ENCODE results near the gene ACOX3. TPM values are rescaled to one million over a fixed set of nuclear protein-coding genes. Genes with fewer than 3 reads are reported as not detected.

The ACOX3 gene
- total and polyA plus RNA-seq, 9 donors, result 10.1 to 32.4 (median 21.3) TPM

- no peak for TF ChIP-seq POLR2A (IDR thresholded peaks at IDR 0.05)
- no peak for TF ChIP-seq EP300 (IDR thresholded peaks at IDR 0.05)
- TF ChIP-seq CTCF (IDR thresholded peaks at IDR 0.05), result no peak
- DNase-seq, result peak in 1 of 5 donors; percentile 34
- no peaks in the 10 kb centered on the region for H3K27me3 ChIP-seq
- H3K4me3 ChIP-seq, result no peak overlapping the region
- intact Hi-C loops (cut with DNase I), result no loop called here
- peak overlapping the region in 1 of 2 donors; percentile 93 for H3K27ac ChIP-seq
- WGBS, 3 donors, result 34 to 71% (median 43%) methylated on average over 29 of the region's 29 CpGs
- H3K4me1 ChIP-seq (ENCODE audit: insufficient read depth), result peaks cover 37% of the 10 kb centered on the region
- H3K9me3 ChIP-seq, result no peaks in the 10 kb centered on the region
- no peaks in the 10 kb centered on the region for H3K36me3 ChIP-seq
These were observed 35.4 kb upstream of the ACOX3 start for GRCh38 chr4:8475751-8476575.

GRCh38 chr4:8474856-8475255 is 34.3 kb upstream of the ACOX3 start:
- no peak overlapping the region for H3K4me3 ChIP-seq
- no peaks in the 10 kb centered on the region for H3K27me3 ChIP-seq
- H3K27ac ChIP-seq, result peak overlapping the region; percentile 64 to 93
- H3K4me1 ChIP-seq (ENCODE audit: insufficient read depth), result peaks cover 39% of the 10 kb centered on the region
- intact Hi-C loops (cut with DNase I), result loop anchor here in 2 of 4 donors (1.0 to 5.0 kb wide), 2 partner anchors 32 kb away; no protein-coding TSS in a partner anchor
- no peaks in the 10 kb centered on the region for H3K9me3 ChIP-seq
- peak in 2 of 5 donors; percentile 42 to 45 for DNase-seq
- 76 to 85% (median 79%) methylated on average over 11 to 13 of the region's 13 CpGs for WGBS, 3 donors
- no peaks in the 10 kb centered on the region for H3K36me3 ChIP-seq
- TF ChIP-seq POLR2A (IDR thresholded peaks at IDR 0.05), result no peak

- peak overlapping the region; percentile 2 for H3K4me3 ChIP-seq
- DNase-seq, result peak; percentile 66 to 82 (median 76)
- 19 to 23% (median 21%) methylated on average over 17 to 20 of the region's 20 CpGs for WGBS, 3 donors
- peaks cover 44% of the 10 kb centered on the region for H3K4me1 ChIP-seq (ENCODE audit: insufficient read depth)
- TF ChIP-seq CTCF (IDR thresholded peaks at IDR 0.05) (no peak), EP300 (IDR thresholded peaks at IDR 0.05) (no peak), POLR2A (IDR thresholded peaks at IDR 0.05) (no peak)
- no peaks in the 10 kb centered on the region for H3K36me3 ChIP-seq
- H3K27me3 ChIP-seq, result no peaks in the 10 kb centered on the region
- no peaks in the 10 kb centered on the region for H3K9me3 ChIP-seq
- intact Hi-C loops (cut with DNase I), result loop anchor here in 3 of 4 donors (1.0 to 5.0 kb wide), 4 partner anchors 29 to 119 kb away; partner anchors contain the start of gene CPZ (in 1 of the 3)
- H3K27ac ChIP-seq, result peak overlapping the region; percentile 64 to 93
These were observed 33.5 kb upstream of the ACOX3 start for GRCh38 chr4:8473920-8474590.

GRCh38 chr4:8473198-8473919 is 32.8 kb upstream of the ACOX3 start:
- WGBS, 3 donors, result 10 to 17% (median 14%) methylated on average over 20 to 23 of the region's 23 CpGs
- Histone ChIP-seq H3K27ac (peak overlapping the region; percentile 64 to 93), H3K27me3 (no peaks in the 10 kb centered on the region), H3K4me3 (peak overlapping the region; percentile 2), H3K4me1 (ENCODE audit: insufficient read depth) (peaks cover 46% of the 10 kb centered on the region), H3K36me3 (no peaks in the 10 kb centered on the region), H3K9me3 (no peaks in the 10 kb centered on the region)
- intact Hi-C loops (cut with DNase I), result loop anchor here in 3 of 4 donors (2.0 to 5.0 kb wide), 3 partner anchors 29 to 119 kb away; partner anchors contain the start of gene CPZ (in 1 of the 3)
- peak; percentile 65 to 87 (median 82) for DNase-seq
- TF ChIP-seq CTCF (IDR thresholded peaks at IDR 0.05) (peak in 2 of 3 donors; percentile 40 to 55), POLR2A (IDR thresholded peaks at IDR 0.05) (peak; percentile 12), EP300 (IDR thresholded peaks at IDR 0.05) (no peak)
